Fibroblast of the aortic adventitia (primary cell): ENCODE measurements around the gene RNLS. TPM values are rescaled to one million over a fixed set of nuclear protein-coding genes. Genes with fewer than 3 reads are reported as not detected.
"Not testable (repeated sequence)": the region's sequence is repeated elsewhere in the genome, so short reads cannot be mapped to it uniquely, and the experiment has no call there.

Experiments used
- DNase-seq: peaks from one replicate; pipeline ENCODE4 v3.0.0-alpha.2; 2010; ENCODE audit warnings: low read depth
- H3K4me3 ChIP-seq: 2 replicates; pipeline ENCODE4 v1.5.1; 2011; ENCODE audit warnings: low read depth, mild to moderate bottlenecking, control low read depth, low read length, moderate library complexity
- CTCF ChIP-seq: IDR thresholded peaks from 2 replicates; pipeline ENCODE4 v1.5.1; 2011; ENCODE audit warnings: mild to moderate bottlenecking, low read length, control low read depth, inconsistent platforms; ENCODE audit not compliant: insufficient read depth
- total RNA-seq: library from RNA; depleted of rRNA; stranded (reverse); fragments of >200 nt; gene quantifications from 2 replicates; pipeline ENCODE4 v1.2.3, GENCODE V29; 2012; ENCODE audit warnings: low replicate concordance

The RNLS gene
- total RNA-seq, 1 donor: 16.8 TPM

DNA sequence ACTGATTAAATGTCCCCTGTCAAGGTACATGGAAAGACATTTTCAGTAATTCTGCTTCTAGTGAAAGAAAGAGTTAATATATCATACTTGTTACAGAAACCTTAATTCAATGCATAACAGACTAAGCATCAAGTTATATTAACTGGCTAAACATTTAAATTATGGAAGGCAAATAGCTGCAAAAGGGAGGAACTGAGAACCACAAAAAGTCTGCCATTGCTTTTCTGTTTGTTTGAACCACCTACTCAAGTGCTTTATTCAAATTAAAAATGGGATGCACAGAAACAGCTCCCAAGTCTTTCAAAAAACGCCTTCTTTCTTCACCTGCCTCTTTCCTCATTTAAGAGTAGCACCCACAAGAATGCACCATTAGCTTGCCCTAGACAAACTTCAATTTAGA, 271.9 kb downstream of the RNLS start:
- H3K4me3 ChIP-seq: no peak overlapping the region
- no peak for TF ChIP-seq CTCF
- DNase-seq: no peak

DNA sequence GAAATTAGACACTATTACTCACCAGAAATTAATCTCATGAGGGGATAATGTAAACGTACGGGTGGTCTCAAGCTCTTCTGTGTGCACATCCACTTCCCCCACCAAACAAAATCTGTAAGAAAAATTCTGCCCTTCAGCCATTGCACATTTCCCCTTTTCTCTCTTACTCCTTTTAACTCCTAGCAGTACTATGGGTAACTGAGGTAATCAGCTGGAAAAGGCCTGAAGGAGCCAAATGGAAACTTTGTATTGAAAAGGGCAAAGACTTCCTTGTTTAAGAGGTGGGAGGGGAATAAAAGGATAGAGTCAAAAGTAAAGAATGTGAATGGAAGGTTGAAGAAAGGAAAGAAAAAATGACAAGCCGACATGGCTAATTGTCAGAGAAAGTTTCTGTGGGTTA, 273.8 kb downstream of the RNLS start:
- no peak overlapping the region for H3K4me3 ChIP-seq
- no peak for DNase-seq
- TF ChIP-seq CTCF: no peak

DNA sequence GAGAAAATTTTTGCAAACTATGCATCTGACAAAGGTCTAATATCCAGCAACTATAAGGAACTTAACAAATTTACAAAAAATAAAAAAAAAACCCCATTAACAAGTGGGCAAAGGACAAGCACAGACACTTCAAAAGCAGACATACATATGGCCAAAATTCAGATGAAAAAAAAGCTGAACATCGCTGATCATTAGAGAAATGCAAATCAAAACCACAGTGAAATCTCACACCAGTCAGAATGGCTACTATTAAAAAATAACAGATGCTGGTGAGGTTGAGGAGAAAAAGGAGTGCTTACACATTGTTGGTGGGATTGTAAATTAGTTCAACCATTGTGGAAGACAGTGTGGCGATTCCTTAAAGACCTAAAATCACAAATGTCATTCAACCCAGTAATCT, 274.8 kb downstream of the RNLS start:
- H3K4me3 ChIP-seq, DNase-seq: not testable (repeated sequence)

DNA sequence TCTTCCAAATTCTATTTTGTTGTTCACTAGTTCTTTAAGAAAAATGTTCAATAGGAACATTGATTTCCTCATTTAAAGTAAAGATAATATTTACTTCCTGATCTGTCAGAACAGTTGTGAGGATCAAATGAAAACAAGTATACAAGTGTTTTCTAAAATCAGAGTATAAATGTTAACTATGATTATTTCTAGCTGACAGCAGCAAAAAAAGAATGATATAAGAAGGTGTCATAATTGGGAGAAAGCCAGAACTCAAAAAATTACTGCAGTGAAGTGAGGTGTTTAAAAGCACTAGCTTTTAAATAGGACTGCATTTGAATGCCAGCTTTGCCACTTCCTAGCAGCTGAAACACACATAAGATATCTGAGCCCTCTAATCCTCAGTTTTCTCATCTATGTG, 283.3 kb downstream of the RNLS start:
- TF ChIP-seq CTCF: no peak

GRCh38 chr10:88297103-88297502, 286.0 kb downstream of the RNLS start:
- peak; percentile 44 for DNase-seq
- TF ChIP-seq CTCF: no peak
- H3K4me3 ChIP-seq: no peak overlapping the region

More for the DNA sequence above, 283.3 kb downstream of the RNLS start:
- H3K4me3 ChIP-seq: no peak overlapping the region
- DNase-seq: no peak

GRCh38 chr10:88293651-88294230, 289.4 kb downstream of the RNLS start:
- peak; percentile 33 for DNase-seq
- no peak for TF ChIP-seq CTCF
- no peak overlapping the region for H3K4me3 ChIP-seq

DNA sequence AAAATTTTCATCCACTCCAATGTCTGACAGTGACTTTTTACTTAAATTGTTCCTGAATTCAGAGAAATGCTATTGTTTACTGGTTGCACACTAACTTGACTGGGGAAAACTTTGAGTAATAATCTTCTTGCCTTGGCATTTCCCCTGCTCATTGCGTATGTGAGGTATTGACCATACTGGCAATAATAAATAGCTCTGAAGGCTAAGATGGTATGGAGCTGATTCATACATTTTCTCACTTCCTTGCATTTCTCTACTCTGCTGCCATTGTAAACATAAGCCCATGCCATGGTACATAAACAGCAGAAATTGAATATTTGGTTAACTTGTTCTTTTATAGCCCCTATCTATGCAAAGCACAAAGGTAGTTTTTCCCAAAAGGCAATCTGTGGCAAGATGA, 290.0 kb downstream of the RNLS start:
- DNase-seq: peak; percentile 44
- H3K4me3 ChIP-seq: no peak overlapping the region
- TF ChIP-seq CTCF: no peak
